ENCODE measurements around the gene HOMER1.
"Not testable (repeated sequence)": the region's sequence is repeated elsewhere in the genome, so short reads cannot be mapped to it uniquely, and the experiment has no call there.

HOMER1 gene

GRCh38 chr5:79386679-79387078, 127.3 kb downstream of the HOMER1 start:
- ChIA-PET POLR2A (no interaction called here), CTCF (interaction anchor here (0.8 kb wide), 1 partner anchor 26 kb away, joined by 3 read pairs; no protein-coding TSS in a partner anchor)
- TF ChIP-seq CTCF (IDR thresholded peaks at IDR 0.05; ENCODE audit: control extremely low read depth, extremely low read depth, low read depth, missing control alignments): no peak
- no peak for DNase-seq (ENCODE audit: extremely low spot score)

- DNase-seq (ENCODE audit: extremely low spot score); CTCF ChIA-PET; POLR2A ChIA-PET: not testable (repeated sequence)
Measured at GRCh38 chr5:79385126-79385525, 128.8 kb downstream of the HOMER1 start.

- TF ChIP-seq CTCF (IDR thresholded peaks at IDR 0.05; ENCODE audit: control extremely low read depth, extremely low read depth, low read depth, missing control alignments): no peak
- no peak for DNase-seq (ENCODE audit: extremely low spot score)
- POLR2A ChIA-PET: no interaction called here
- CTCF ChIA-PET: no interaction called here
Measured at GRCh38 chr5:79378510-79379186, 135.3 kb downstream of the HOMER1 start.

- POLR2A ChIA-PET: no interaction called here
- TF ChIP-seq CTCF (IDR thresholded peaks at IDR 0.05; ENCODE audit: control extremely low read depth, extremely low read depth, low read depth, missing control alignments): no peak
- CTCF ChIA-PET: interaction anchor here (1.1 kb wide), 1 partner anchor 10 kb away, joined by 5 read pairs; no protein-coding TSS in a partner anchor
- no peak for DNase-seq (ENCODE audit: extremely low spot score)
Measured at GRCh38 chr5:79357398-79357797, 156.5 kb downstream of the HOMER1 start.

GRCh38 chr5:79349881-79350280, 164.1 kb downstream of the HOMER1 start:
- no peak for TF ChIP-seq CTCF (IDR thresholded peaks at IDR 0.05; ENCODE audit: control extremely low read depth, extremely low read depth, low read depth, missing control alignments)
- CTCF ChIA-PET: no interaction called here
- no peak for DNase-seq (ENCODE audit: extremely low spot score)
- POLR2A ChIA-PET: no interaction called here

GRCh38 chr5:79349047-79349446, 164.9 kb downstream of the HOMER1 start:
- ChIA-PET POLR2A (no interaction called here), CTCF (no interaction called here)
- no peak for DNase-seq (ENCODE audit: extremely low spot score)
- no peak for TF ChIP-seq CTCF (IDR thresholded peaks at IDR 0.05; ENCODE audit: control extremely low read depth, extremely low read depth, low read depth, missing control alignments)

- no peak for DNase-seq (ENCODE audit: extremely low spot score)
- no peak for TF ChIP-seq CTCF (IDR thresholded peaks at IDR 0.05; ENCODE audit: control extremely low read depth, extremely low read depth, low read depth, missing control alignments)
- CTCF ChIA-PET: no interaction called here
- POLR2A ChIA-PET: no interaction called here
Measured at GRCh38 chr5:79346420-79346824, 167.5 kb downstream of the HOMER1 start.
